HUES64 (cell line): ENCODE measurements around the gene GAGE12H. TPM values are rescaled to one million over a fixed set of nuclear protein-coding genes. Genes with fewer than 3 reads are reported as not detected.
"Not testable (repeated sequence)": the region's sequence is repeated elsewhere in the genome, so short reads cannot be mapped to it uniquely, and the experiment has no call there.

Source experiments
- H3K27ac ChIP-seq: 2 replicates; pipeline ENCODE4 v1.7.0; 2013; ENCODE audit warnings: low read depth, low read length, inconsistent platforms
- H3K27me3 ChIP-seq: 2 replicates; pipeline ENCODE4 v1.6.1; 2013; ENCODE audit warnings: mild to moderate bottlenecking, low read length; ENCODE audit not compliant: insufficient read depth
- H3K36me3 ChIP-seq: 2 replicates; pipeline ENCODE4 v1.6.1; 2013; ENCODE audit warnings: mild to moderate bottlenecking, low read length; ENCODE audit not compliant: insufficient read depth
- H3K4me1 ChIP-seq: 2 replicates; pipeline ENCODE4 v1.6.1; 2013; ENCODE audit warnings: mild to moderate bottlenecking, low read length, moderate library complexity; ENCODE audit not compliant: insufficient read depth
- H3K4me3 ChIP-seq: 2 replicates; pipeline ENCODE4 v1.5.1; 2013; ENCODE audit warnings: mild to moderate bottlenecking, low read length, moderate library complexity
- H3K9ac ChIP-seq: 2 replicates; pipeline ENCODE4 v1.6.1; 2013; ENCODE audit warnings: mild to moderate bottlenecking, low read depth, low read length
- H3K9me3 ChIP-seq: 2 replicates; pipeline ENCODE4 v1.6.1; 2013; ENCODE audit warnings: low read depth, low read length; ENCODE audit not compliant: insufficient read depth
- WGBS: fragments of 150-250, 120-280 bp; methylation state at CpG from one replicate; pipeline ENCODE4 v1.1.7; 2013; ENCODE audit warnings: missing lambda C conversion rate; 5-methylcytosine and 5-hydroxymethylcytosine counted together
- polyA plus RNA-seq, 2 experiments: library from polyadenylated mRNA; stranded (reverse); fragments of 50-300 nt; gene quantifications; one replicate each; pipeline ENCODE4 v1.2.3, GENCODE V29; 2013

The GAGE12H gene
- not detected for polyA plus RNA-seq (2013, experiment 1 of 2)
- not detected for polyA plus RNA-seq (2013, experiment 2 of 2)

GRCh38 chrX:49579649-49580048 is at the start of gene GAGE12H:
Gene GAGE12H, plus strand, starts transcription at chrX:49579949. Its CDS starts 1,155 bp downstream, at chrX:49581104.
- H3K36me3 ChIP-seq, H3K9ac ChIP-seq, H3K4me3 ChIP-seq, H3K27me3 ChIP-seq, H3K9me3 ChIP-seq, H3K27ac ChIP-seq, H3K4me1 ChIP-seq: not testable (repeated sequence)
- no CpG with 5 or more reads among the region's 16 CpGs for WGBS

- H3K9me3 ChIP-seq, H3K4me1 ChIP-seq, H3K9ac ChIP-seq, H3K27ac ChIP-seq, H3K36me3 ChIP-seq, H3K27me3 ChIP-seq, H3K4me3 ChIP-seq: not testable (repeated sequence)
- WGBS = no CpG with 5 or more reads among the region's 16 CpGs
Measured at GRCh38 chrX:49531877-49532276, 47.9 kb upstream of the GAGE12H start, which contains the start of gene GAGE12C. Gene GAGE12C, plus strand, starts transcription at chrX:49532177. Its CDS starts 1,155 bp downstream, at chrX:49533332.

DNA sequence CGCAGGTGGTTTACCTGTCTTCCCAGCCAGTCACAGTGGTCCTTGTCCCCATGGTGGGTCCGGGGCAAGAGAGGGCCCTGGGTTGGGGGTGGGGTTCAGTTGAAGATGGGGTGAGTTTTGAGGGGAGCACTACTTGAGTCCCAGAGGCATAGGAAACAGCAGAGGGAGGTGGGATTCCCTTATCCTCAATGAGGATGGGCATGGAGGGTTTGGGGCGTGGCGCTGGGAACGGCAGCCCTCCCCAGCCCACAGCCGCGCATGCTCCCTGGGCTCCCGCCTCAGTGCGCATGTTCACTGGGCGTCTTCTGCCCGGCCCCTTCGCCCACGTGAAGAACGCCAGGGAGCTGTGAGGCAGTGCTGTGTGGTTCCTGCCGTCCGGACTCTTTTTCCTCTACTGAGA is 38.3 kb upstream of the GAGE12H start, which contains the start of gene GAGE12D:
TSS of gene GAGE12D (plus strand) at position 301 of the 400 bp plus-strand sequence. CDS start 1,155 bp downstream, outside the sequence.
- WGBS = no CpG with 5 or more reads among the region's 16 CpGs

GRCh38 chrX:49550989-49551388 is 28.8 kb upstream of the GAGE12H start, which contains the start of gene GAGE12E:
Gene GAGE12E, plus strand, starts transcription at chrX:49551289. Its CDS starts 1,155 bp downstream, at chrX:49552444.
- not testable (repeated sequence) for H3K9me3 ChIP-seq, H3K4me3 ChIP-seq, H3K36me3 ChIP-seq, H3K27ac ChIP-seq, H3K9ac ChIP-seq, H3K27me3 ChIP-seq, H3K4me1 ChIP-seq
- no CpG with 5 or more reads among the region's 16 CpGs for WGBS

More for the DNA sequence above, 38.3 kb upstream of the GAGE12H start, which contains the start of gene GAGE12D:
- not testable (repeated sequence) for H3K4me3 ChIP-seq, H3K9me3 ChIP-seq, H3K4me1 ChIP-seq, H3K9ac ChIP-seq, H3K27ac ChIP-seq, H3K27me3 ChIP-seq, H3K36me3 ChIP-seq

DNA sequence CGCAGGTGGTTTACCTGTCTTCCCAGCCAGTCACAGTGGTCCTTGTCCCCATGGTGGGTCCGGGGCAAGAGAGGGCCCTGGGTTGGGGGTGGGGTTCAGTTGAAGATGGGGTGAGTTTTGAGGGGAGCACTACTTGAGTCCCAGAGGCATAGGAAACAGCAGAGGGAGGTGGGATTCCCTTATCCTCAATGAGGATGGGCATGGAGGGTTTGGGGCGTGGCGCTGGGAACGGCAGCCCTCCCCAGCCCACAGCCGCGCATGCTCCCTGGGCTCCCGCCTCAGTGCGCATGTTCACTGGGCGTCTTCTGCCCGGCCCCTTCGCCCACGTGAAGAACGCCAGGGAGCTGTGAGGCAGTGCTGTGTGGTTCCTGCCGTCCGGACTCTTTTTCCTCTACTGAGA is 19.2 kb upstream of the GAGE12H start, which contains the start of gene GAGE12F:
TSS of gene GAGE12F (plus strand) at position 301 of the 400 bp plus-strand sequence. CDS start 1,155 bp downstream, outside the sequence.
- not testable (repeated sequence) for H3K36me3 ChIP-seq, H3K9me3 ChIP-seq
- no CpG with 5 or more reads among the region's 16 CpGs for WGBS

DNA sequence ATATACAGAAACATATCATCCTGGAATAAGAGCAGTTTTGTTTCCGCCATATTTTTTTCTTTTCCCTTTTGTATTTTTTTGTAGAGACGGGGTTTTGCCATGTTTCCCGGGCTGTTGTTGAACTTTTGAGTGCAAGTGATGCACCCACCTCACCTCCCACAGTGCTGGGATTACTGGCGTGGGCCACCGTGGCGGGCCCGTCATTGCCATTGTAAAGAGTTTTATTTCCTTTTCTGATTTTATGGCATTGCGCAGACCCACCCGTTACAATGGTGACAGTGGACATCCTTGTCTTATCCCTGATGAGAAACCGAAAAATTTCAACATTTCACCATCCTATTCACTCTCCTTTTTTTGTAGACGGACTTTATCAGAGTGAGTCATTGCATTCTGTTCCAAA is 11.0 kb upstream of the GAGE12H start:
- not testable (repeated sequence) for H3K9me3 ChIP-seq, H3K36me3 ChIP-seq, H3K27ac ChIP-seq, H3K4me1 ChIP-seq, H3K4me3 ChIP-seq, H3K27me3 ChIP-seq, H3K9ac ChIP-seq
- WGBS = no CpG with 5 or more reads among the region's 11 CpGs

More for the DNA sequence above, 19.2 kb upstream of the GAGE12H start, which contains the start of gene GAGE12F:
- not testable (repeated sequence) for H3K4me1 ChIP-seq, H3K27ac ChIP-seq, H3K4me3 ChIP-seq, H3K27me3 ChIP-seq, H3K9ac ChIP-seq

- not testable (repeated sequence) for H3K4me3 ChIP-seq, H3K4me1 ChIP-seq, H3K27me3 ChIP-seq, H3K9me3 ChIP-seq, H3K36me3 ChIP-seq, H3K9ac ChIP-seq, H3K27ac ChIP-seq
- WGBS = 97% methylated on average over 6 of the region's 13 CpGs
Measured at GRCh38 chrX:49569152-49569551, 10.6 kb upstream of the GAGE12H start.

DNA sequence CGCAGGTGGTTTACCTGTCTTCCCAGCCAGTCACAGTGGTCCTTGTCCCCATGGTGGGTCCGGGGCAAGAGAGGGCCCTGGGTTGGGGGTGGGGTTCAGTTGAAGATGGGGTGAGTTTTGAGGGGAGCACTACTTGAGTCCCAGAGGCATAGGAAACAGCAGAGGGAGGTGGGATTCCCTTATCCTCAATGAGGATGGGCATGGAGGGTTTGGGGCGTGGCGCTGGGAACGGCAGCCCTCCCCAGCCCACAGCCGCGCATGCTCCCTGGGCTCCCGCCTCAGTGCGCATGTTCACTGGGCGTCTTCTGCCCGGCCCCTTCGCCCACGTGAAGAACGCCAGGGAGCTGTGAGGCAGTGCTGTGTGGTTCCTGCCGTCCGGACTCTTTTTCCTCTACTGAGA is 9.6 kb upstream of the GAGE12H start, which contains the start of gene GAGE12G:
TSS of gene GAGE12G (plus strand) at position 301 of the 400 bp plus-strand sequence. CDS start 1,155 bp downstream, outside the sequence.
- H3K27me3 ChIP-seq, H3K9ac ChIP-seq, H3K9me3 ChIP-seq, H3K27ac ChIP-seq, H3K4me3 ChIP-seq, H3K36me3 ChIP-seq, H3K4me1 ChIP-seq: not testable (repeated sequence)
- no CpG with 5 or more reads among the region's 16 CpGs for WGBS

GRCh38 chrX:49589196-49589595 is 9.4 kb downstream of the GAGE12H start, which contains the start of gene GAGE2A:
Gene GAGE2A, plus strand, starts transcription at chrX:49589496. Its CDS starts 1,155 bp downstream, at chrX:49590651.
- not testable (repeated sequence) for H3K27me3 ChIP-seq, H3K4me1 ChIP-seq, H3K4me3 ChIP-seq, H3K9me3 ChIP-seq, H3K36me3 ChIP-seq, H3K9ac ChIP-seq, H3K27ac ChIP-seq
- WGBS = no CpG with 5 or more reads among the region's 16 CpGs

GRCh38 chrX:49589769-49590478 is 10.2 kb downstream of the GAGE12H start:
- H3K4me1 ChIP-seq, H3K4me3 ChIP-seq, H3K27ac ChIP-seq, H3K36me3 ChIP-seq, H3K9me3 ChIP-seq, H3K9ac ChIP-seq, H3K27me3 ChIP-seq: not testable (repeated sequence)
- 93% methylated on average over 19 of the region's 37 CpGs for WGBS

DNA sequence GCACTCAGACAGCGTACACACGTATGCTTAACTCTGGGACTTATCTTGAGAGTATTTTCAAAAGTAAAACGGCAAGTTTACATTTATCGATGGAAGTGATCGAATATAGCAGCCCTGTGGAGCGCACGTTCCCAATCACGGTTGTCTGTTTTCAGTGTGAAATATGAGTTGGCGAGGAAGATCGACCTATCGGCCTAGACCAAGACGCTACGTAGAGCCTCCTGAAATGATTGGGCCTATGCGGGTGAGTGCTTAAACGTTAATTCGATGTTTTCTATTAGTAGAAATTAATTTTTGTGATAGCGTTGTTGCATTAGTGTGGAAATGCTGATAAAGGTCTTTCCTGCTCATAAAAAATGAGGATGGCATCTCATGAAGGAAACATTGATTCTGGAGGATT is 10.7 kb downstream of the GAGE12H start:
- H3K27me3 ChIP-seq, H3K9me3 ChIP-seq, H3K27ac ChIP-seq, H3K4me3 ChIP-seq, H3K4me1 ChIP-seq, H3K36me3 ChIP-seq, H3K9ac ChIP-seq: not testable (repeated sequence)
- WGBS = 93% methylated on average over 13 of the region's 17 CpGs
